ENCODE results near the gene PALD1. TPM values are rescaled to one million over a fixed set of nuclear protein-coding genes. Genes with fewer than 3 reads are reported as not detected.

Gene PALD1
- total RNA-seq, 2 donors from 2014 or later, result 17.3 to 19.7 TPM

DNA sequence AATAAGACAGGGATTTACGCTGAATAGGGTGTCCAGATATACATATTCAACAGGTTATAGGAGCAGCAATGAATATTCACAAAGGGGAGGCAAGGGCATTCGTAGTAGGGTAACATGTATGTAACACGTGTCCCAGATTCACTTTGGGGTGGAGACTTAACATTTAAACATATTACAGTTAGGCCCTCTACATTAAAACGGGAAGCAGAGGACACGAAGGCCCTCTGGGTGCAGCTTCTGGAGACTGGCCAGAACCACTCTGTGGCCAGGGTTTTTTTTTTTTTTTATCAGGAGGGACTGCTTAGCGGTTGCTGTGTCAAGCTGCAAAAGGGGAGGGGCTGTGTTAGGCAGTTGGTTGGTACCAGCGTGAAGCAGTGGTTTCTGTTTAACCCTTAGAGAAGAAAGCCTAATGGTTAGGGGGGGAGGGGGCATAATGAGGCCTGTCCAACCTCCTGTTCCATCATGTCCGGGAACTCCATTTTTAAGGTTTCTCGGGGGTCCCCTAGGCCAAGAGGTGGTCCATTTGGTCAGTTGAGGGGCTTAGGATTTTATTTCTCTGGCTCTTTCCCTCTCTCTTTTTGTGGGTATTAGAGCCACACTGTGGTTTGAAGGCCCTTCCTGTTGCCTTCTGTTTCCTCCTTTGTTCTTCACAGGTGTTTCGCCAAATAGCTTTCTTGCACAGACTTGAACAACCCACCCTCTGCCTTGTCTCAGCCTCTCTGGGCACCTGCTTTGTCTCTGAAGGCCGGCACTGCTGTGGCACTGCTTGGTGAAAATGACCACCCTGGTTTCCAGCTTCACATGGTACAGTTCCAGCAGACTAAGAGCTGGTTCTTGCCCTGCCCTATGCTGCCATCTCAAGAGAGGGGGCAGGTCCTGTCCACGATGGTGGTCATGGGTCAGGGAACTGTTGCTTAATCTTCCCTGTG is 97.6 kb downstream of the PALD1 start:
- no peak for DNase-seq
- Mint-ChIP-seq H3K27me3 (ENCODE audit: insufficient read depth) (no peaks in the 10 kb centered on the region), H3K9me3 (no peaks in the 10 kb centered on the region), H3K36me3 (ENCODE audit: low read depth) (no peaks in the 10 kb centered on the region), H3K27ac (no peak overlapping the region), H3K4me1 (no peaks in the 10 kb centered on the region), H3K4me3 (no peak overlapping the region)
- Histone ChIP-seq H3K27me3 (ENCODE audit: control insufficient read depth, insufficient read depth, low read length, poor library complexity, severe bottlenecking) (no peaks in the 10 kb centered on the region), H3K36me3 (ENCODE audit: control insufficient read depth, insufficient read depth, low read length) (no peaks in the 10 kb centered on the region), H3K9me3 (ENCODE audit: control insufficient read depth, low read length) (no peaks in the 10 kb centered on the region), H3K4me3 (ENCODE audit: low read length) (no peak overlapping the region), H3K9ac (ENCODE audit: extremely low read depth, low read length, poor library complexity, severe bottlenecking) (no peak overlapping the region), H3K27ac (ENCODE audit: low read depth, low read length) (no peak overlapping the region), H3K4me1 (ENCODE audit: control insufficient read depth, insufficient read depth, low read length) (no peaks in the 10 kb centered on the region)
- TF ChIP-seq, protein P1, sequence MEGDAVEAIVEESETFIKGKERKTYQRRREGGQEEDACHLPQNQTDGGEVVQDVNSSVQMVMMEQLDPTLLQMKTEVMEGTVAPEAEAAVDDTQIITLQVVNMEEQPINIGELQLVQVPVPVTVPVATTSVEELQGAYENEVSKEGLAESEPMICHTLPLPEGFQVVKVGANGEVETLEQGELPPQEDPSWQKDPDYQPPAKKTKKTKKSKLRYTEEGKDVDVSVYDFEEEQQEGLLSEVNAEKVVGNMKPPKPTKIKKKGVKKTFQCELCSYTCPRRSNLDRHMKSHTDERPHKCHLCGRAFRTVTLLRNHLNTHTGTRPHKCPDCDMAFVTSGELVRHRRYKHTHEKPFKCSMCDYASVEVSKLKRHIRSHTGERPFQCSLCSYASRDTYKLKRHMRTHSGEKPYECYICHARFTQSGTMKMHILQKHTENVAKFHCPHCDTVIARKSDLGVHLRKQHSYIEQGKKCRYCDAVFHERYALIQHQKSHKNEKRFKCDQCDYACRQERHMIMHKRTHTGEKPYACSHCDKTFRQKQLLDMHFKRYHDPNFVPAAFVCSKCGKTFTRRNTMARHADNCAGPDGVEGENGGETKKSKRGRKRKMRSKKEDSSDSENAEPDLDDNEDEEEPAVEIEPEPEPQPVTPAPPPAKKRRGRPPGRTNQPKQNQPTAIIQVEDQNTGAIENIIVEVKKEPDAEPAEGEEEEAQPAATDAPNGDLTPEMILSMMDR (conservative IDR thresholded peaks at IDR 0.05), result no peak
- 83 to 94% methylated on average over 8 to 12 of the region's 12 CpGs for WGBS, 2 experiments (ENCODE audit: insufficient coverage in 1 of 2, insufficient read length in 1 of 2)

DNA sequence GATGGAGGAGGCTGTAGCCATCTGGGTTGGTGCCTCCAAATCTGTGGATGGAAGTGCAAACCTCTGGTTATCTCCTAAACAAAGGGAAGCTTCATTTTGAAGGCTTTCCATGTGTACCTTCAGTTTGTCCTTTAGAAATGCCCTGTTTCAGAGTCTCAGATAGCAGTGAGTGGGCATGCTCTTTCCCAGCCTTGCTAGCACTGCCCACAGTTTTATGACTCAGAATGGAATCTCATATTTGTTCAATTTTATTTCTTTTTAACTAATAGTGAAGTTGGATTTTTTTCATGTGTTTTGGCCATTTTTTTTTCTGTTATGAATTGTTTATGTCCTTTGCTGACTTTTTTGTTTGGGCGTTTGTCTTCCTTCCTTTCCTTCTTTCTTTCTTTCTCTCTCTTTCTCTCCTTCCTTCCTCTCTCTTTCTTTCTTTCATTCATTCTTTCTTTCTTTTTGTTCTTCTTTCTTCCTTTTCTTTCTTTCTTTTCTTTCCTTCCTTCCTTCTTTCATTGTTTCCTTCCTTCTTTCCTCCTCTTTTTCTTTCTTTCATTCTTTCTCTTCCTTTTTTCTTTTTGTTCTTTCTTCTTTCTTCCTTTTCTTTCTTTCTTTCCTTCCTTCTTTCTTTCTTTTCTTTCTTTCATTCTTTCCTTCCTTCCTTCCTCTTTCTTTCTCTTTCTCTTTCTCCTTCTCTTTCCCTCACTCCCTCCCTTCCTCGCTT is 98.4 kb downstream of the PALD1 start:
- no peak for DNase-seq
- Histone ChIP-seq H3K9ac (ENCODE audit: extremely low read depth, low read length, poor library complexity, severe bottlenecking) (no peak overlapping the region), H3K36me3 (ENCODE audit: control insufficient read depth, insufficient read depth, low read length) (no peaks in the 10 kb centered on the region), H3K27ac (ENCODE audit: low read depth, low read length) (no peak overlapping the region), H3K4me1 (ENCODE audit: control insufficient read depth, insufficient read depth, low read length) (no peaks in the 10 kb centered on the region), H3K27me3 (ENCODE audit: control insufficient read depth, insufficient read depth, low read length, poor library complexity, severe bottlenecking) (no peaks in the 10 kb centered on the region), H3K4me3 (ENCODE audit: low read length) (no peak overlapping the region), H3K9me3 (ENCODE audit: control insufficient read depth, low read length) (no peaks in the 10 kb centered on the region)
- no peaks in the 10 kb centered on the region for H3K9me3 Mint-ChIP-seq
- no peak overlapping the region for H3K27ac Mint-ChIP-seq
- WGBS, 2 experiments (ENCODE audit: insufficient coverage in 1 of 2, insufficient read length in 1 of 2), result 100% methylated on average over 2 of the region's 2 CpGs; no CpG with 5 or more reads in 1 of the 2 experiments
- no peak overlapping the region for H3K4me3 Mint-ChIP-seq
- no peaks in the 10 kb centered on the region for H3K36me3 Mint-ChIP-seq (ENCODE audit: low read depth)
- no peaks in the 10 kb centered on the region for H3K4me1 Mint-ChIP-seq
- no peaks in the 10 kb centered on the region for H3K27me3 Mint-ChIP-seq (ENCODE audit: insufficient read depth)
- TF ChIP-seq, protein P1 (conservative IDR thresholded peaks at IDR 0.05), result no peak

DNA sequence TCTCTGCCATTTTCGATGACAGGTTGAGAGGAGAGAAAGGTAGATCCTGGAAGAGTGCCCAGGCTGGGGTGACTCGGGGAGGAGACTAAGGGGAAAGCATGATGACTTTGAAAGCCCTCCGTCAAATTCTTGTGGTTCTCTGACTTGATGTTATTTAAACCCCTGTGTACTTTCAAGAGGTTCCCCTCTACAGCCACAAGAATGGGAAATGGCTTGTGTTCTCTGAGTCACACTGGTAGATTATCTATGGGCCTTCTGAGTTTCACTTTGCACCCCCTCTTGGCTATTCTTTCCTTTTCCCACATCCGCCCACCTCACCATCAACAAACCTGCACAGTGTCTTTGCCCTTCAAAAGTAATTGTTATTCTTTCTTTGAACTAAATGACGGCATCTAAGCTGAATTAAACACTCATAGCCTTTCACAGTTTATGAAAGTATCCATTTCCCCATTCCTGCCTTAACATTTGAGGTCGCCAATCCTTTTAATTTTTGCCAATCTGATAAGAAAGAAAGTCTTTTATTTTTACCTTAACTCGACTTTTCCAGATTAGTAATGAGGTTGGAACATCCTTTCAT is 99.9 kb downstream of the PALD1 start:
- H3K4me3 ChIP-seq (ENCODE audit: low read length), result no peak overlapping the region
- H3K4me1 ChIP-seq (ENCODE audit: control insufficient read depth, insufficient read depth, low read length), result no peaks in the 10 kb centered on the region
- DNase-seq, result no peak
- no peaks in the 10 kb centered on the region for H3K9me3 ChIP-seq (ENCODE audit: control insufficient read depth, low read length)
- H3K9ac ChIP-seq (ENCODE audit: extremely low read depth, low read length, poor library complexity, severe bottlenecking), result no peak overlapping the region
- peaks cover 3% of the 10 kb centered on the region for H3K4me1 Mint-ChIP-seq
- H3K9me3 Mint-ChIP-seq, result no peaks in the 10 kb centered on the region
- no peak overlapping the region for H3K27ac ChIP-seq (ENCODE audit: low read depth, low read length)
- TF ChIP-seq, protein P1 (conservative IDR thresholded peaks at IDR 0.05), result no peak
- WGBS, 2 experiments (ENCODE audit: insufficient coverage in 1 of 2, insufficient read length in 1 of 2), result 84 to 93% methylated on average over 5 to 7 of the region's 7 CpGs
- no peak overlapping the region for H3K4me3 Mint-ChIP-seq
- H3K27ac Mint-ChIP-seq, result no peak overlapping the region
- no peaks in the 10 kb centered on the region for H3K27me3 Mint-ChIP-seq (ENCODE audit: insufficient read depth)
- no peaks in the 10 kb centered on the region for H3K27me3 ChIP-seq (ENCODE audit: control insufficient read depth, insufficient read depth, low read length, poor library complexity, severe bottlenecking)
- H3K36me3 ChIP-seq (ENCODE audit: control insufficient read depth, insufficient read depth, low read length), result no peaks in the 10 kb centered on the region
- H3K36me3 Mint-ChIP-seq (ENCODE audit: low read depth), result no peaks in the 10 kb centered on the region
